Neural progenitor cell (in vitro differentiated cells): ENCODE data around the gene SIPA1L3.

Source experiments
- CTCF ChIP-seq: fragments of 200-600 bp; sonication (generic); IDR thresholded peaks from 2 replicates; pipeline ENCODE4 v1.5.1; 2017; ENCODE audit warnings: antibody characterized with exemption, mild to moderate bottlenecking
- EZH2 ChIP-seq: fragments of 200-600 bp; sonication (generic); IDR thresholded peaks from 2 replicates; pipeline ENCODE4 v1.6.1; 2017; ENCODE audit warnings: antibody characterized with exemption, mild to moderate bottlenecking, moderate library complexity

GRCh38 chr19:37998801-37999308 lies 91.8 kb downstream of the SIPA1L3 start:
- no peak for TF ChIP-seq CTCF
- no peak for TF ChIP-seq EZH2
